Esophagus muscularis mucosa (tissue), 4 donors: Measurements from ENCODE around the gene BCAS1. TPM values are rescaled to one million over a fixed set of nuclear protein-coding genes. Genes with fewer than 3 reads are reported as not detected.

Experiments used
- DNase-seq: peaks from one replicate; pipeline ENCODE4 v3.0.0-alpha.2; 2017; ENCODE audit errors: extremely low spot score
- H3K27ac ChIP-seq, 4 donors: fragments of 200-600 bp; sonication (generic); replicated peaks in 1 of 4; 1 replicate in 3 of 4; 2 replicates in 1 of 4; pipeline ENCODE4 v1.5.1; 2016 to 2019; ENCODE audit warnings: mild to moderate bottlenecking in 1 of 4
- H3K27me3 ChIP-seq, 4 donors: fragments of 200-600 bp; sonication (generic); one replicate each; pipeline versions ENCODE4 v1.5.1 to v1.6.0; 2016 to 2019
- H3K36me3 ChIP-seq, 4 donors: fragments of 200-600 bp; sonication (generic); one replicate each; pipeline ENCODE4 v1.5.1; 2016 to 2019
- H3K4me1 ChIP-seq, 4 donors: fragments of 200-600 bp; sonication (generic); one replicate each; pipeline ENCODE4 v1.5.1; 2016 to 2019
- H3K4me3 ChIP-seq, 4 donors: fragments of 200-600 bp; sonication (generic); 1 replicate in 2 of 4; 2 replicates in 2 of 4; pipeline ENCODE4 v1.5.1; 2016 to 2019; ENCODE audit warnings: mild to moderate bottlenecking in 4 of 4, moderate library complexity in 1 of 4
- H3K9me3 ChIP-seq, 4 donors: fragments of 200-600 bp; sonication (generic); 1 replicate in 3 of 4; 2 replicates in 1 of 4; pipeline ENCODE4 v1.5.1; 2016 to 2019
- CTCF ChIP-seq, 3 experiments: fragments of 200-600 bp in 2 of 3; fragments of 450-650 bp in 1 of 3; sonication (generic) in 2 of 3; IDR thresholded peaks; one replicate each; pipeline ENCODE4 v1.5.1; 2017 to 2019; ENCODE audit warnings: antibody characterized with exemption in 3 of 3, mild to moderate bottlenecking in 2 of 3, moderate library complexity in 1 of 3
- EP300 ChIP-seq: sonication (generic); formaldehyde crosslinking; IDR thresholded peaks from one replicate; pipeline ENCODE4 v1.6.1; 2017; ENCODE audit warnings: antibody characterized with exemption
- POLR2A ChIP-seq: fragments of 450-650 bp; IDR thresholded peaks from one replicate; pipeline ENCODE4 v1.6.1; 2017; ENCODE audit warnings: antibody characterized with exemption, moderate library complexity, mild to moderate bottlenecking, low read depth
- POLR2AphosphoS5 ChIP-seq, 2 donors: sonication (generic); formaldehyde crosslinking; IDR thresholded peaks; one replicate each; pipeline ENCODE4 v1.6.1; 2017; ENCODE audit warnings: antibody characterized with exemption in 2 of 2
- WGBS: methylation state at CpG from one replicate; pipeline ENCODE4 v1.1.5; 2018; 5-methylcytosine and 5-hydroxymethylcytosine counted together
- intact Hi-C: fragments of 100-400 bp; cut with DNase I; formaldehyde crosslinking; loops from one replicate; pipeline ENCODE4 v1.15.1; 2023
- total RNA-seq, 4 donors: library from RNA; depleted of rRNA; stranded (reverse); fragments of >200 nt; gene quantifications; one replicate each; pipeline versions ENCODE4 v1.1.0 to v1.2.1, GENCODE V29; 2016

BCAS1 gene
- total RNA-seq, 4 donors from 2014 or later: 0.13 to 0.46 TPM; not detected in 2

GRCh38 chr20:53939190-53939571, 131.2 kb downstream of the BCAS1 start:
- H3K4me3 ChIP-seq: no peak overlapping the region
- DNase-seq: no peak
- no peaks in the 10 kb centered on the region for H3K27me3 ChIP-seq
- H3K27ac ChIP-seq: peak overlapping the region; percentile 52 to 61 (median 60)
- TF ChIP-seq POLR2AphosphoS5 (IDR thresholded peaks at IDR 0.05) (no peak), CTCF (IDR thresholded peaks at IDR 0.05) (no peak), EP300 (no peak), POLR2A (no peak)
- no peaks in the 10 kb centered on the region for H3K9me3 ChIP-seq
- no peaks in the 10 kb centered on the region for H3K36me3 ChIP-seq
- H3K4me1 ChIP-seq: peaks cover 29 to 55% (median 47%) of the 10 kb centered on the region in 4 donors
- 35% methylated on average over 3 of the region's 3 CpGs for WGBS
- intact Hi-C loops: no loop called here

GRCh38 chr20:53938739-53939138, 131.7 kb downstream of the BCAS1 start:
- H3K27ac ChIP-seq: peak overlapping the region in 3 of 4 donors; percentile 59 to 61 (median 60)
- TF ChIP-seq EP300: no peak
- TF ChIP-seq CTCF (IDR thresholded peaks at IDR 0.05): no peak
- no peak for TF ChIP-seq POLR2AphosphoS5 (IDR thresholded peaks at IDR 0.05)
- no peak for TF ChIP-seq POLR2A
- WGBS: 89% methylated on average over 1 of the region's 1 CpG
- no peaks in the 10 kb centered on the region for H3K9me3 ChIP-seq
- DNase-seq: no peak
- intact Hi-C loops: no loop called here
- peaks cover 24 to 55% (median 48%) of the 10 kb centered on the region in 4 donors for H3K4me1 ChIP-seq
- no peak overlapping the region for H3K4me3 ChIP-seq
- no peaks in the 10 kb centered on the region for H3K36me3 ChIP-seq
- no peaks in the 10 kb centered on the region for H3K27me3 ChIP-seq

GRCh38 chr20:53937929-53938367, 132.4 kb downstream of the BCAS1 start:
- TF ChIP-seq EP300 (no peak), POLR2AphosphoS5 (IDR thresholded peaks at IDR 0.05) (no peak), POLR2A (no peak), CTCF (IDR thresholded peaks at IDR 0.05) (no peak)
- intact Hi-C loops: no loop called here

GRCh38 chr20:53937339-53937741, 133.1 kb downstream of the BCAS1 start:
- TF ChIP-seq POLR2AphosphoS5 (IDR thresholded peaks at IDR 0.05): no peak
- TF ChIP-seq EP300: no peak
- TF ChIP-seq POLR2A: no peak
- no peak for TF ChIP-seq CTCF (IDR thresholded peaks at IDR 0.05)
- Histone ChIP-seq H3K4me3 (no peak overlapping the region), H3K36me3 (no peaks in the 10 kb centered on the region), H3K27me3 (no peaks in the 10 kb centered on the region), H3K4me1 (peaks cover 22 to 53% (median 50%) of the 10 kb centered on the region in 4 donors), H3K27ac (no peak overlapping the region), H3K9me3 (no peaks in the 10 kb centered on the region)
- 90% methylated on average over 5 of the region's 5 CpGs for WGBS
- intact Hi-C loops: no loop called here
- DNase-seq: peak; percentile 72

More at GRCh38 chr20:53937929-53938367, 132.4 kb downstream of the BCAS1 start:
- 100% methylated on average over 5 of the region's 5 CpGs for WGBS
- peak; percentile 68 for DNase-seq
- no peaks in the 10 kb centered on the region for H3K9me3 ChIP-seq
- no peaks in the 10 kb centered on the region for H3K36me3 ChIP-seq
- peaks cover 22 to 53% (median 50%) of the 10 kb centered on the region in 4 donors for H3K4me1 ChIP-seq
- no peaks in the 10 kb centered on the region for H3K27me3 ChIP-seq
- H3K27ac ChIP-seq: no peak overlapping the region
- no peak overlapping the region for H3K4me3 ChIP-seq
